Nephron (organoid): ENCODE measurements around the gene SLC9A8.

Experiments used
- H3K27ac Mint-ChIP-seq, 3 experiments: 2 replicates each; pipeline ENCODE4 v1.8.0; 2020; ENCODE audit warnings: mixed read lengths in 3 of 3, mild to moderate bottlenecking in 2 of 3, moderate library complexity in 1 of 3
- H3K27me3 Mint-ChIP-seq: 2 replicates; pipeline ENCODE4 v1.8.0; 2021; ENCODE audit warnings: low read depth, mild to moderate bottlenecking, moderate library complexity, mixed read lengths
- H3K36me3 Mint-ChIP-seq: 2 replicates; pipeline ENCODE4 v1.8.0; 2020; ENCODE audit warnings: low read depth, mixed read lengths
- H3K4me1 Mint-ChIP-seq: 2 replicates; pipeline ENCODE4 v1.8.0; 2020; ENCODE audit warnings: mixed read lengths
- H3K4me3 Mint-ChIP-seq, 3 experiments: 2 replicates each; pipeline ENCODE4 v1.8.0; 2020; ENCODE audit warnings: mild to moderate bottlenecking in 3 of 3, mixed read lengths in 3 of 3, moderate library complexity in 2 of 3
- H3K9me3 Mint-ChIP-seq: 2 replicates; pipeline ENCODE4 v1.8.0; 2020; ENCODE audit warnings: mixed read lengths
- CTCF ChIP-seq, 3 experiments: fragments of 200-600 bp; sonication (generic); IDR thresholded peaks; one replicate each; pipeline ENCODE4 v1.5.0; 2021; ENCODE audit warnings: antibody characterized with exemption in 3 of 3; ENCODE audit not compliant: unreplicated experiment in 3 of 3

Gene SLC9A8

GRCh38 chr20:49809803-49810359, 2.7 kb upstream of the SLC9A8 start:
- H3K9me3 Mint-ChIP-seq = no peaks in the 10 kb centered on the region
- H3K4me3 Mint-ChIP-seq = peak overlapping the region; percentile 25 to 94 (median 51)
- TF ChIP-seq CTCF (IDR thresholded peaks at IDR 0.05; ENCODE audit: unreplicated experiment in 3 of 3) = no peak
- H3K27me3 Mint-ChIP-seq = peaks cover 3% of the 10 kb centered on the region
- no peaks in the 10 kb centered on the region for H3K36me3 Mint-ChIP-seq
- H3K27ac Mint-ChIP-seq = peak overlapping the region in 1 of 3 experiments; percentile 93
- peaks cover 32% of the 10 kb centered on the region for H3K4me1 Mint-ChIP-seq

GRCh38 chr20:49810491-49811190, 2.0 kb upstream of the SLC9A8 start:
- no peak for TF ChIP-seq CTCF (IDR thresholded peaks at IDR 0.05; ENCODE audit: unreplicated experiment in 3 of 3)
- Mint-ChIP-seq H3K9me3 (no peaks in the 10 kb centered on the region), H3K27me3 (peaks cover 3% of the 10 kb centered on the region), H3K36me3 (peaks cover 7% of the 10 kb centered on the region), H3K4me1 (peaks cover 32% of the 10 kb centered on the region), H3K4me3 (peak overlapping the region; percentile 42 to 94 (median 92)), H3K27ac (peak overlapping the region; percentile 75 to 93 (median 79))

GRCh38 chr20:49811825-49812506, 662 bp upstream of the SLC9A8 start:
- H3K36me3 Mint-ChIP-seq = peaks cover 13% of the 10 kb centered on the region
- peak overlapping the region; percentile 93 to 99 (median 97) for H3K27ac Mint-ChIP-seq
- no peak for TF ChIP-seq CTCF (IDR thresholded peaks at IDR 0.05; ENCODE audit: unreplicated experiment in 3 of 3)
- H3K4me3 Mint-ChIP-seq = peak overlapping the region; percentile 92 to 96 (median 94)
- peaks cover 32% of the 10 kb centered on the region for H3K4me1 Mint-ChIP-seq
- H3K27me3 Mint-ChIP-seq = peaks cover 3% of the 10 kb centered on the region
- H3K9me3 Mint-ChIP-seq = no peaks in the 10 kb centered on the region

DNA sequence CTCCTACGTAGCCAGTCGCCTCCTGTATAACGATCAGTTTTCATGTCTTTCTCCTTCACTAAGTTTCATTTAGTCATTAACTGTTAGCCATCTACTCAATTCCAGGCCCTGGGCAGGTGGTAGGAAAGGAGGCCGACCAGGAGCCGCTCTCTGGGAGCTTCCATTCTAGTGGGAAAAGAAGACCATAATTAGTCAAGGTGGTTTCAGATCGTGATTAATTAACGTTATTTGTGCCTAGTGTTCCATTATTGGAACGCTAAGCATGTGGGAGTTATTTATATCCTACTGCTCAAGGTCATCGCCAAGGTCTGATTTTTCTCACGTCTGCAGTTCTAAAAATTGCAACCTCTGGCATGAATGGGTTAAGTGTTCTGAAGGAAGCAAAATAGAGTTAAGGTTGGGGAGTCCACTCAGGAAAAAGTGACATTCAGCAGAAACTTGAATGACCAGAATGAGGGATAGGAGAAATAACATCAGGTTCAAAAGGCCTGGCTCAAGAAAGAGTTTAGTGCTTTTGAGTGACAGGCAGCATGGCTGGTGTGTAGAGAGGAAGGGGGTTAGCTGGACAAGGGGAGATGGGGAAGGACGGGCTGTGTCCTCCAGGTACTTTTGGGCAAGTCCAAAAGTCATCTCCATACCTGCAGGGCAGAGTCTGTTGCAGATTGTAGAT, 812 bp downstream of the SLC9A8 start:
- Mint-ChIP-seq H3K36me3 (peaks cover 20% of the 10 kb centered on the region), H3K27ac (peak overlapping the region; percentile 93 to 97 (median 94)), H3K9me3 (no peaks in the 10 kb centered on the region), H3K4me3 (peak overlapping the region; percentile 92 to 97 (median 94)), H3K27me3 (peaks cover 3% of the 10 kb centered on the region), H3K4me1 (peaks cover 32% of the 10 kb centered on the region)
- no peak for TF ChIP-seq CTCF (IDR thresholded peaks at IDR 0.05; ENCODE audit: unreplicated experiment in 3 of 3)

DNA sequence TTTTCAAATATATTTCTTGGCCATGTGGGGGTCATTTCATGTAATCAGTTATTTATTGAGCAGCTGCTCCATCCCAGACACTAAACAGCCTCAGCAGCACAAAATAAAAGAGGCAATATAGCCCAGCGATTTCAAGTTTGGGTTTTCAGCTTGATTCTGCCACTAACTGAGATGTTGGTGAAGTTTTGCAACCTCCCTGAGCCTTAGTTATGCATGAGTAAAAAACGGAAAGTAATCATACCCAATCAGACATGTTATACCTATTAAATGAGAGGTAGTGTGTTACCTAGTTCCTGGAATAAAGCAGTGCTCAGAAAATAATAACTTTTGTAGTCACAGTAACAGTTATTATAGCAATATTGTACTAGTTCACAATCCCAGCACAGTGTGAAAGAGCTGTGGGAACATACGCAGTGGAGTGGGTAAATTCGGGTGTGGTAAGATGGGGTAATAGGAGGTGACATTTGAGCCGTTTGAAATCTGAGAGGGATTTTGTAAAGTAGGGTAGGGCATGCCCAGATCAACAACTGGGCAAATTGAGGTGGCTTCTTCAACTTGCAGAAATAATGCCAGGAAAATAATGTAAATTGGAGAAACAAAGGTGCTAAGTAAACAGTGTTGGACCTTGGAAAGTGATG, 1.5 kb downstream of the SLC9A8 start:
- H3K27me3 Mint-ChIP-seq = peaks cover 3% of the 10 kb centered on the region
- no peak for TF ChIP-seq CTCF (IDR thresholded peaks at IDR 0.05; ENCODE audit: unreplicated experiment in 3 of 3)
- H3K4me1 Mint-ChIP-seq = peaks cover 32% of the 10 kb centered on the region
- H3K36me3 Mint-ChIP-seq = peaks cover 25% of the 10 kb centered on the region
- H3K27ac Mint-ChIP-seq = peak overlapping the region; percentile 93 to 97 (median 94)
- no peaks in the 10 kb centered on the region for H3K9me3 Mint-ChIP-seq
- peak overlapping the region; percentile 92 to 97 (median 94) for H3K4me3 Mint-ChIP-seq
